Endothelial cell of umbilical vein (primary cell): Measurements from ENCODE around the gene CCDC54.

ENCODE experiments used
- POLR2AphosphoS5 ChIP-seq: IDR thresholded peaks from 2 replicates; pipeline ENCODE4 v1.6.1; 2012; ENCODE audit warnings: low read depth, mild to moderate bottlenecking, control low read depth, low read length, moderate library complexity; ENCODE audit not compliant: insufficient read depth
- TF ChIP-seq, protein P1 (sequence below), 2 donors: IDR thresholded peaks; 1 replicate in 1 of 2; 2 replicates in 1 of 2; pipeline ENCODE4 v1.5.1; 2011; ENCODE audit warnings: low read length in 2 of 2, mild to moderate bottlenecking in 2 of 2, moderate library complexity in 2 of 2, control low read depth in 1 of 2, inconsistent platforms in 1 of 2, low read depth in 1 of 2; ENCODE audit not compliant: insufficient read depth in 1 of 2; ENCODE audit errors: extremely low read depth in 1 of 2

DNA sequence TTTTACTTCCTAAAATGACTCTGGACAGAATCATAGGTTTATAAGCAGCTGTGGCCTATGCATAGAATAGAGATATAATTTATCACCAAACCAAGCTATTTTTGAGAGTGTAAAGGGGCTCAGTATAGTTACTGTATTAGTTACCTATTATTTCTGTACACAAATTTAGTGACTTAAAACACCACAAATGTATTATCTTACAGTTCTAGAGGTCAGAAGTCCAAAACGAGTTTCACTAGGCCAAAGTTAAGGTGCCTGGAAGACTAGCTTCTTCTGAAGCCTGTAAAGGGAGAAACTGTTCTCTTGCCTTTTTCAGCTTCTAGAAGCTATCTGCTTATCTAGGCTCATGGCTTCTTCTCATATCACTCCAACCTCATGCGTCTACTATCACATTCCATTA is 30.1 kb downstream of the CCDC54 start:
- TF ChIP-seq, protein P1, sequence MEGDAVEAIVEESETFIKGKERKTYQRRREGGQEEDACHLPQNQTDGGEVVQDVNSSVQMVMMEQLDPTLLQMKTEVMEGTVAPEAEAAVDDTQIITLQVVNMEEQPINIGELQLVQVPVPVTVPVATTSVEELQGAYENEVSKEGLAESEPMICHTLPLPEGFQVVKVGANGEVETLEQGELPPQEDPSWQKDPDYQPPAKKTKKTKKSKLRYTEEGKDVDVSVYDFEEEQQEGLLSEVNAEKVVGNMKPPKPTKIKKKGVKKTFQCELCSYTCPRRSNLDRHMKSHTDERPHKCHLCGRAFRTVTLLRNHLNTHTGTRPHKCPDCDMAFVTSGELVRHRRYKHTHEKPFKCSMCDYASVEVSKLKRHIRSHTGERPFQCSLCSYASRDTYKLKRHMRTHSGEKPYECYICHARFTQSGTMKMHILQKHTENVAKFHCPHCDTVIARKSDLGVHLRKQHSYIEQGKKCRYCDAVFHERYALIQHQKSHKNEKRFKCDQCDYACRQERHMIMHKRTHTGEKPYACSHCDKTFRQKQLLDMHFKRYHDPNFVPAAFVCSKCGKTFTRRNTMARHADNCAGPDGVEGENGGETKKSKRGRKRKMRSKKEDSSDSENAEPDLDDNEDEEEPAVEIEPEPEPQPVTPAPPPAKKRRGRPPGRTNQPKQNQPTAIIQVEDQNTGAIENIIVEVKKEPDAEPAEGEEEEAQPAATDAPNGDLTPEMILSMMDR (IDR thresholded peaks at IDR 0.05; ENCODE audit: extremely low read depth in 1 of 2, insufficient read depth in 1 of 2, low read depth in 1 of 2, low read length in 2 of 2): no peak
- TF ChIP-seq POLR2AphosphoS5: no peak
